HG03039 (cell line): ENCODE results near the gene CFAP53.
"Not testable (repeated sequence)": the region's sequence is repeated elsewhere in the genome, so short reads cannot be mapped to it uniquely, and the experiment has no call there.

Experiments
- ATAC-seq: cut with Tn5 transposase; IDR thresholded peaks from one replicate; pipeline ENCODE4 v1.9.1; 2021; ENCODE audit warnings: mild to moderate bottlenecking, moderate library complexity; ENCODE audit not compliant: unreplicated experiment

CFAP53 gene

GRCh38 chr18:50274044-50274442 lies 7.7 kb upstream of the CFAP53 start:
- ATAC-seq = no peak

GRCh38 chr18:50273203-50274043 lies 7.1 kb upstream of the CFAP53 start:
- no peak for ATAC-seq

GRCh38 chr18:50272568-50272967 lies 6.3 kb upstream of the CFAP53 start:
- ATAC-seq = no peak

- peak; percentile 67 for ATAC-seq
Observed at GRCh38 chr18:50268022-50268747, 1.9 kb upstream of the CFAP53 start.

- ATAC-seq = no peak
Observed at GRCh38 chr18:50262977-50263376, 3.3 kb downstream of the CFAP53 start.

GRCh38 chr18:50250935-50251334 lies 15.4 kb downstream of the CFAP53 start:
- no peak for ATAC-seq

- no peak for ATAC-seq
Observed at GRCh38 chr18:50249576-50249975, 16.7 kb downstream of the CFAP53 start.

GRCh38 chr18:50247561-50247960 lies 18.7 kb downstream of the CFAP53 start:
- ATAC-seq = no peak

GRCh38 chr18:50241768-50242167 lies 24.5 kb downstream of the CFAP53 start:
- ATAC-seq = not testable (repeated sequence)

GRCh38 chr18:50240080-50240563 lies 26.2 kb downstream of the CFAP53 start:
- no peak for ATAC-seq

GRCh38 chr18:50232419-50232818 lies 33.9 kb downstream of the CFAP53 start:
- no peak for ATAC-seq

- no peak for ATAC-seq
Observed at GRCh38 chr18:50231621-50232020, 34.7 kb downstream of the CFAP53 start.

- ATAC-seq = not testable (repeated sequence)
Observed at GRCh38 chr18:50220249-50220648, 46.0 kb downstream of the CFAP53 start.

- peak; percentile 51 for ATAC-seq
Observed at GRCh38 chr18:50218432-50219197, 47.7 kb downstream of the CFAP53 start.

GRCh38 chr18:50209311-50209710 lies 57.0 kb downstream of the CFAP53 start:
- ATAC-seq = no peak

GRCh38 chr18:50207722-50208121 lies 58.6 kb downstream of the CFAP53 start:
- no peak for ATAC-seq

GRCh38 chr18:50203801-50204604 lies 62.3 kb downstream of the CFAP53 start:
- ATAC-seq = no peak

GRCh38 chr18:50201476-50202018 lies 64.7 kb downstream of the CFAP53 start:
- ATAC-seq = no peak

- ATAC-seq = no peak
Observed at GRCh38 chr18:50199921-50200320, 66.4 kb downstream of the CFAP53 start.

GRCh38 chr18:50199346-50199855 lies 66.9 kb downstream of the CFAP53 start:
- ATAC-seq = no peak
